GM12878 (cell line): ENCODE measurements around the gene PTK7. TPM values are rescaled to one million over a fixed set of nuclear protein-coding genes. Genes with fewer than 3 reads are reported as not detected.

Experiments used
- ATAC-seq: fragments of 200-7000 bp; cut with Tn5 transposase; 3 replicates; pipeline ENCODE4 v1.9.1; 2020; ENCODE audit warnings: mild to moderate bottlenecking, moderate library complexity
- BruUV-seq: library from RNA; stranded (reverse); fragments of 400-500 nt; replicated peaks from 2 replicates; lab custom pipeline; 2021; lab: Mats Ljungman, UMichigan
- CTCF ChIA-PET: fragments of 300-600 bp; sonication (Branson Sonifier 250); formaldehyde crosslinking; extraction: SDS; loops from one replicate; lab custom pipeline; 2021; ENCODE audit warnings: inconsistent platforms; lab: Yijun Ruan, JAX
- POLR2A ChIA-PET: fragments of 350-600 bp; formaldehyde crosslinking; extraction: SDS; loops from one replicate; lab custom pipeline; 2021; ENCODE audit warnings: inconsistent platforms; lab: Charles Lee
- RAD21 ChIA-PET: fragments of 300-600 bp; sonication (Branson Sonifier 250); formaldehyde crosslinking; loops from one replicate; lab custom pipeline; 2023; ENCODE audit warnings: antibody characterized with exemption; ENCODE audit not compliant: unreplicated experiment; lab: Charles Lee
- SMC1A ChIA-PET: fragments of 300-600 bp; sonication (Branson Sonifier 250); formaldehyde crosslinking; loops from one replicate; lab custom pipeline; 2023; ENCODE audit not compliant: unreplicated experiment, uncharacterized antibody; lab: Charles Lee
- DNase-seq: peaks from one replicate; pipeline ENCODE4 v3.0.0-alpha.2; 2011; ENCODE audit warnings: low read depth, low spot score
- FAIRE-seq: peaks from 3 replicates; lab custom pipeline; 2011; peaks lifted over from hg19 to GRCh38; lab: Jason Lieb, UNC
- H2AFZ ChIP-seq: 2 replicates; pipeline ENCODE4 v1.6.0; 2011; ENCODE audit warnings: low read depth, low read length, control low read depth; ENCODE audit not compliant: control insufficient read depth
- H3K27ac ChIP-seq: 2 replicates; pipeline ENCODE4 v1.5.1; 2011; ENCODE audit warnings: control low read depth; ENCODE audit not compliant: control insufficient read depth, insufficient read depth
- H3K27me3 ChIP-seq, 2 experiments: replicated peaks in 1 of 2; 2 replicates each; pipeline versions ENCODE4 v1.6.0 to v1.6.1; 2011; ENCODE audit warnings: low read length in 1 of 2; ENCODE audit not compliant: control insufficient read depth in 2 of 2, insufficient read depth in 2 of 2
- H3K36me3 ChIP-seq, 2 experiments: 2 replicates each; pipeline ENCODE4 v1.5.1; 2011; ENCODE audit warnings: low read length in 1 of 2; ENCODE audit not compliant: control insufficient read depth in 2 of 2, insufficient read depth in 2 of 2
- H3K4me1 ChIP-seq: 2 replicates; pipeline ENCODE4 v1.6.1; 2011; ENCODE audit warnings: mild to moderate bottlenecking, low read length, moderate library complexity, mixed read lengths; ENCODE audit not compliant: control insufficient read depth, insufficient read depth
- H3K4me2 ChIP-seq: 2 replicates; pipeline ENCODE4 v1.6.0; 2011; ENCODE audit warnings: control low read depth; ENCODE audit not compliant: control insufficient read depth, insufficient read depth
- H3K4me3 ChIP-seq: fragments of 200-600 bp; sonication (generic); 2 replicates; pipeline ENCODE4 v1.5.1; 2016
- H3K79me2 ChIP-seq: 2 replicates; pipeline ENCODE4 v1.6.0; 2011; ENCODE audit warnings: low read length; ENCODE audit not compliant: control insufficient read depth, insufficient read depth
- H3K9ac ChIP-seq: 2 replicates; pipeline ENCODE4 v1.8.0; 2011; ENCODE audit warnings: low read length, control low read depth, mixed read lengths; ENCODE audit not compliant: control insufficient read depth, insufficient read depth
- H3K9me3 ChIP-seq: replicated peaks from 3 replicates; pipeline ENCODE4 v1.5.1; 2011; ENCODE audit warnings: mild to moderate bottlenecking, low read length; ENCODE audit not compliant: control insufficient read depth, insufficient read depth
- H4K20me1 ChIP-seq: 2 replicates; pipeline ENCODE4 v1.6.0; 2011; ENCODE audit not compliant: control insufficient read depth, insufficient read depth
- CBX3 ChIP-seq: fragments of 200-600 bp; sonication (generic); IDR thresholded peaks from 2 replicates; pipeline ENCODE4 v1.6.1; 2016; ENCODE audit warnings: low read depth, borderline replicate concordance
- CTCF ChIP-seq, 3 experiments: IDR thresholded peaks in 2 of 3; conservative IDR thresholded peaks in 1 of 3; 2 replicates each; pipeline ENCODE4 v1.5.1; 2011; ENCODE audit warnings: low read depth in 3 of 3, low read length in 3 of 3, mild to moderate bottlenecking in 3 of 3, control low read depth in 2 of 3, moderate library complexity in 2 of 3, inconsistent platforms in 1 of 3, mixed read lengths in 1 of 3; ENCODE audit not compliant: control insufficient read depth in 2 of 3, insufficient read depth in 1 of 3; ENCODE audit errors: extremely low read depth in 1 of 3
- IKZF2 ChIP-seq, 2 experiments: fragments of 450-650 bp; IDR thresholded peaks; 2 replicates each; pipeline ENCODE4 v1.6.1; 2017; ENCODE audit warnings: mild to moderate bottlenecking in 2 of 2, moderate library complexity in 2 of 2
- JUNB ChIP-seq: IDR thresholded peaks from 2 replicates; pipeline ENCODE4 v1.6.1; 2016; ENCODE audit warnings: antibody characterized with exemption, mild to moderate bottlenecking
- LARP7 ChIP-seq: fragments of 450-650 bp; IDR thresholded peaks from 2 replicates; pipeline ENCODE4 v1.6.1; 2017; ENCODE audit warnings: mild to moderate bottlenecking
- NFXL1 ChIP-seq: fragments of 450-650 bp; IDR thresholded peaks from 2 replicates; pipeline ENCODE4 v1.6.1; 2017; ENCODE audit warnings: antibody characterized with exemption, mild to moderate bottlenecking, borderline replicate concordance
- NFYA ChIP-seq: IDR thresholded peaks from 2 replicates; pipeline ENCODE4 v1.6.1; 2011; ENCODE audit warnings: low read depth, mild to moderate bottlenecking, low read length, improper control_type of control experiment, borderline replicate concordance
- NFYB ChIP-seq: IDR thresholded peaks from 2 replicates; pipeline ENCODE4 v1.6.1; 2011; ENCODE audit warnings: low read depth, mild to moderate bottlenecking, low read length, improper control_type of control experiment, moderate library complexity; ENCODE audit not compliant: insufficient read depth
- RFX5 ChIP-seq: IDR thresholded peaks from 2 replicates; pipeline ENCODE4 v1.6.1; 2011; ENCODE audit warnings: low read depth, low read length, improper control_type of control experiment
- SMC3 ChIP-seq: IDR thresholded peaks from 2 replicates; pipeline ENCODE4 v1.6.1; 2011; ENCODE audit warnings: low read length, improper control_type of control experiment, borderline replicate concordance
- STAT3 ChIP-seq: IDR thresholded peaks from 2 replicates; pipeline ENCODE4 v1.6.1; 2011; ENCODE audit warnings: low read depth, low read length, improper control_type of control experiment
- TCF12 ChIP-seq: IDR thresholded peaks from 2 replicates; pipeline ENCODE4 v1.6.1; 2011; ENCODE audit warnings: low read depth, mild to moderate bottlenecking, low read length
- ZBED1 ChIP-seq: IDR thresholded peaks from 2 replicates; pipeline ENCODE4 v1.6.1; 2016; ENCODE audit warnings: borderline replicate concordance
- ZNF207 ChIP-seq: fragments of 450-650 bp; IDR thresholded peaks from 2 replicates; pipeline ENCODE4 v1.6.1; 2014; ENCODE audit warnings: antibody characterized with exemption, mild to moderate bottlenecking, borderline replicate concordance
- ZSCAN29 ChIP-seq: fragments of 450-650 bp; IDR thresholded peaks from 2 replicates; pipeline ENCODE4 v1.6.1; 2017; ENCODE audit warnings: mild to moderate bottlenecking, moderate library complexity
- WGBS: methylation state at CpG from one replicate; pipeline ENCODE4 v1.1.6; 2016; ENCODE audit warnings: low lambda C conversion rate; ENCODE audit not compliant: insufficient replicate concordance, insufficient coverage; ENCODE audit errors: missing lambda C conversion rate; 5-methylcytosine and 5-hydroxymethylcytosine counted together
- in situ Hi-C: fragments of 300-500 bp; cut with MboI; formaldehyde crosslinking; loops from 9 replicates; pipeline ENCODE4 v1.14.3; 2018; ENCODE audit warnings: mixed read lengths
- intact Hi-C: fragments of 100-400 bp; cut with micrococcal nuclease; formaldehyde crosslinking; loops from one replicate; pipeline ENCODE4 v1.14.2; 2022; ENCODE audit not compliant: unreplicated experiment
- polyA plus RNA-seq, 11 experiments: library from polyadenylated mRNA; depleted of rRNA in 4 of 11; unstranded in 6 of 11; stranded (reverse) in 5 of 11; fragments of >200 nt; fragmentation: Nextera tagmentation in 4 of 11; fragmentation: Illumina TruSeq in 1 of 11; extraction: Ambion mirVana in 4 of 11; extraction: Trizol in 1 of 11; gene quantifications; 1 replicate in 1 of 11; 2 replicates in 10 of 11; pipeline versions ENCODE4 v1.2.1 to v1.2.3, GENCODE V29; 2011 to 2016; ENCODE audit warnings: inconsistent platforms in 2 of 11, missing spikeins in 2 of 11, low read depth in 1 of 11
- total RNA-seq, 4 experiments: library from RNA; depleted of rRNA in 3 of 4; stranded (reverse); fragments of >200 nt in 3 of 4; fragmentation: Illumina TruSeq in 1 of 4; extraction: Trizol in 1 of 4; gene quantifications; 2 replicates each; pipeline versions ENCODE4 v1.2.1 to v1.2.3, GENCODE V29; 2013 to 2021
- TF ChIP-seq, protein P1 (sequence below): fragments of 150-350 bp; IDR thresholded peaks from 2 replicates; pipeline ENCODE4 v1.6.1; 2014; ENCODE audit warnings: mild to moderate bottlenecking, low read depth, low read length

The PTK7 gene
- total and polyA plus RNA-seq, 10 of the 15 experiments (the other 5 are each of a cell fraction or from before 2014, with no cell fraction given): 0.18 to 14.4 (median 3.3) TPM; not detected in 1

DNA sequence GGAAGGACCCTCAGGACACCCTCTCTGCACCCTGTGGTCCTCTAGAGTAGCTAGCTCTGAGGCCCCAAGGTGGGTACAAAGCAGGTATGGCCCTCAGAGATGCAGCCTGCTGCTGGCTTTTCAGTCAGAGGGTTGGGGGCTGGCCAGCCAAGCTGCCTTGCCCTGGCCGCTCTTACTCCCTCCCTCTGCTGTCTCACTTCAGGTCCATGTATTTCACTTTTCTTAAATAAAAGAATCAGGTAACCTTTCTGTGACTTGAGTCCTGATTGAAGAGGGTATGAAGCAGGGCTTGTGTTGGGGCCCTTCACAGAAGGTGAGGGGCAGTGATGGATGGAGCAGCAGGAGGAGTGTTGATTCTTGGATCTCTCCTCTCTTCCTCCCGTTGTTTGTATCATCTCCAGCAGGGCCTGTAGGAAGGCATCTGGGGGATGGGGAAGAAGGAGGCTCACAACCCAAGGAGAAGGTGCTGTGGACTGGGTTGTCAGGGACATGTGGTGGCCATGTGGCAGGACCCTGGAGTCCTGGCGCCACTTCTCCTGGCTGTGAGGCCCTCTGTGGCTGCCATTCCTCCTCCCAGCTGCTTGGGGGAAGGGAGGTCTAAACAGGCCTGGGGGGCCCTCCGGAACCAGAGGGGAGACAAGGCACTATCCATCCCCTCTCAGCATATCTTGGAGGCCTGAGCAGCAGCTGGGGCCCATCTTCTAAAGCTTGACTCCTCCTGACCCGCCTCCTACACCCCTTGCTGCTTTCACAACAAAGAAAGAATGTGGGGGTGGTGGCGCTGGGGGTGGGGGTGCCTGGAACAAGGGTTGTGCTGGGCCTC, 1.1 kb upstream of the PTK7 start:
- ChIA-PET RAD21 (interaction anchor here (0.8 kb wide), 1 partner anchor 26 kb away, joined by 3 read pairs; no protein-coding TSS in a partner anchor), SMC1A (no interaction called here), POLR2A (interaction anchor here (0.5 kb wide), 1 partner anchor 33 kb away, joined by 3 read pairs; no protein-coding TSS in a partner anchor), CTCF (no interaction called here)
- intact Hi-C loops: no loop called here
- no peak overlapping the region for H2AFZ ChIP-seq
- no peak overlapping the region for H3K27ac ChIP-seq
- BruUV-seq: no TSS peak
- no peaks in the 10 kb centered on the region for H4K20me1 ChIP-seq
- peaks cover 8 to 12% of the 10 kb centered on the region in 2 experiments; a peak in 3 of 4 replicates for H3K27me3 ChIP-seq
- H3K79me2 ChIP-seq: no peaks in the 10 kb centered on the region
- no peak overlapping the region for H3K9ac ChIP-seq
- in situ Hi-C loops: no loop called here
- TF ChIP-seq LARP7: no peak
- TF ChIP-seq CTCF (IDR thresholded peaks at IDR 0.05 in 2 of 3, conservative IDR thresholded peaks at IDR 0.05 in 1 of 3; ENCODE audit: control insufficient read depth in 2 of 3, extremely low read depth in 1 of 3, insufficient read depth in 1 of 3, low read depth in 3 of 3, low read length in 3 of 3): no peak
- TF ChIP-seq TCF12: no peak
- TF ChIP-seq IKZF2 (IDR thresholded peaks at IDR 0.05): no peak
- no peak for TF ChIP-seq RFX5
- no peak for TF ChIP-seq STAT3
- no peak for TF ChIP-seq CBX3
- no peak for TF ChIP-seq ZNF207
- TF ChIP-seq JUNB: no peak
- no peak for TF ChIP-seq ZBED1
- TF ChIP-seq NFYB: no peak
- TF ChIP-seq NFXL1: no peak
- TF ChIP-seq NFYA: no peak
- TF ChIP-seq, protein P1, sequence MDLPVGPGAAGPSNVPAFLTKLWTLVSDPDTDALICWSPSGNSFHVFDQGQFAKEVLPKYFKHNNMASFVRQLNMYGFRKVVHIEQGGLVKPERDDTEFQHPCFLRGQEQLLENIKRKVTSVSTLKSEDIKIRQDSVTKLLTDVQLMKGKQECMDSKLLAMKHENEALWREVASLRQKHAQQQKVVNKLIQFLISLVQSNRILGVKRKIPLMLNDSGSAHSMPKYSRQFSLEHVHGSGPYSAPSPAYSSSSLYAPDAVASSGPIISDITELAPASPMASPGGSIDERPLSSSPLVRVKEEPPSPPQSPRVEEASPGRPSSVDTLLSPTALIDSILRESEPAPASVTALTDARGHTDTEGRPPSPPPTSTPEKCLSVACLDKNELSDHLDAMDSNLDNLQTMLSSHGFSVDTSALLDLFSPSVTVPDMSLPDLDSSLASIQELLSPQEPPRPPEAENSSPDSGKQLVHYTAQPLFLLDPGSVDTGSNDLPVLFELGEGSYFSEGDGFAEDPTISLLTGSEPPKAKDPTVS: no peak
- no peak for TF ChIP-seq ZSCAN29
- no peak for TF ChIP-seq SMC3
- TF ChIP-seq, all 136 proteins: peak for 0
- Histone ChIP-seq H3K4me2 (no peak overlapping the region), H3K36me3 (no peaks in the 10 kb centered on the region), H3K4me1 (peaks cover 7% of the 10 kb centered on the region; the same call in 1 of the 2 replicates), H3K9me3 (no peaks in the 10 kb centered on the region), H3K4me3 (no peak overlapping the region)
- no peak for ATAC-seq
- 37% methylated on average over 6 of the region's 6 CpGs for WGBS
- no peak for FAIRE-seq
- DNase-seq: no peak
